ENCODE measurements around the gene DIP2B.

GRCh38 chr12:50628394-50628793 lies 123.6 kb downstream of the DIP2B start:
- TF ChIP-seq ZNF274 (IDR thresholded peaks at IDR 0.05; ENCODE audit: low read depth, low read length), result no peak
- TF ChIP-seq YY1 (IDR thresholded peaks at IDR 0.05; ENCODE audit: insufficient read depth, insufficient read length), result no peak
